HepG2 (cell line): ENCODE results near the gene TAF6. TPM values are rescaled to one million over a fixed set of nuclear protein-coding genes. Genes with fewer than 3 reads are reported as not detected.

Experiments used
- BCLAF1 ChIP-seq: fragments of 450-650 bp; IDR thresholded peaks from 2 replicates; pipeline ENCODE4 v1.6.1; 2017; ENCODE audit warnings: mild to moderate bottlenecking
- CCDC6 ChIP-seq: sonication (generic); formaldehyde crosslinking; IDR thresholded peaks from 2 replicates; pipeline ENCODE4 v1.8.1; 2022; ENCODE audit warnings: mild to moderate bottlenecking, missing genetic modification reagents, moderate library complexity
- E2F5 ChIP-seq: sonication (generic); formaldehyde crosslinking; conservative IDR thresholded peaks from 2 replicates; pipeline ENCODE4 v1.4.0; 2020; ENCODE audit warnings: missing genetic modification reagents
- HNF1B ChIP-seq: sonication (generic); formaldehyde crosslinking; IDR thresholded peaks from 2 replicates; pipeline ENCODE4 v1.5.1; 2020; ENCODE audit warnings: mild to moderate bottlenecking, moderate library complexity, missing genetic modification reagents
- HNRNPH1 ChIP-seq: fragments of 200-400 bp; formaldehyde crosslinking; optimal IDR thresholded peaks from 2 replicates; pipeline ENCODE3; 2017; ENCODE audit warnings: mild to moderate bottlenecking, low read depth, low read length
- PBX3 ChIP-seq: sonication (generic); formaldehyde crosslinking; IDR thresholded peaks from 2 replicates; pipeline ENCODE4 v1.8.1; 2023; ENCODE audit warnings: missing genetic modification reagents, inconsistent platforms, borderline replicate concordance
- POLR2AphosphoS5 ChIP-seq: IDR thresholded peaks from 2 replicates; pipeline ENCODE4 v1.6.1; 2012; ENCODE audit warnings: low read depth, low read length
- PRDM15 ChIP-seq: sonication (generic); formaldehyde crosslinking; IDR thresholded peaks from 2 replicates; pipeline ENCODE4 v1.4.0; 2020; ENCODE audit warnings: missing genetic modification reagents
- SRY ChIP-seq: sonication (generic); formaldehyde crosslinking; IDR thresholded peaks from 2 replicates; pipeline ENCODE4 v1.8.0; 2022; ENCODE audit warnings: mild to moderate bottlenecking, missing genetic modification reagents
- SUZ12 ChIP-seq: fragments of 150-350 bp; IDR thresholded peaks from 2 replicates; pipeline ENCODE4 v1.6.1; 2014; ENCODE audit warnings: low read depth, low read length
- WIZ ChIP-seq: sonication (generic); formaldehyde crosslinking; IDR thresholded peaks from 2 replicates; pipeline ENCODE4 v1.5.1; 2020; ENCODE audit warnings: mild to moderate bottlenecking, missing genetic modification reagents
- ZFP36L1 ChIP-seq: sonication (generic); formaldehyde crosslinking; IDR thresholded peaks from 2 replicates; pipeline ENCODE4 v1.8.0; 2022; ENCODE audit warnings: mild to moderate bottlenecking, missing genetic modification reagents, moderate library complexity
- ZMYM2 ChIP-seq: sonication (generic); formaldehyde crosslinking; IDR thresholded peaks from 2 replicates; pipeline ENCODE4 v1.8.0; 2022; ENCODE audit warnings: mild to moderate bottlenecking, missing genetic modification reagents
- ZNF280D ChIP-seq: sonication (generic); formaldehyde crosslinking; IDR thresholded peaks from 2 replicates; pipeline ENCODE4 v1.5.1; 2020; ENCODE audit warnings: mild to moderate bottlenecking, missing genetic modification reagents
- ZNF292 ChIP-seq: sonication (generic); formaldehyde crosslinking; IDR thresholded peaks from 2 replicates; pipeline ENCODE4 v1.8.1; 2022; ENCODE audit warnings: mild to moderate bottlenecking, low read depth, missing genetic modification reagents, borderline replicate concordance
- ZSCAN21 ChIP-seq: sonication (generic); formaldehyde crosslinking; IDR thresholded peaks from 2 replicates; pipeline ENCODE4 v1.8.0; 2022; ENCODE audit warnings: mild to moderate bottlenecking, missing genetic modification reagents, moderate library complexity, borderline replicate concordance
- polyA plus RNA-seq, 8 experiments: library from polyadenylated mRNA; depleted of rRNA in 3 of 8; stranded (reverse) in 7 of 8; unstranded in 1 of 8; fragments of >200 nt; fragmentation: Illumina TruSeq in 4 of 8; extraction: Trizol in 4 of 8; gene quantifications; 2 replicates each; pipeline versions ENCODE4 v1.2.1 to v1.2.3, GENCODE V29; 2011 to 2016; ENCODE audit warnings: low read depth in 4 of 8, missing spikeins in 1 of 8, mixed read lengths in 1 of 8; ENCODE audit not compliant: insufficient read depth in 1 of 8
- total RNA-seq, 5 experiments: library from RNA; depleted of rRNA; stranded (reverse); fragments of >200 nt; fragmentation: Illumina TruSeq; extraction: Trizol; gene quantifications; 2 replicates each; pipeline ENCODE4 v1.2.3, GENCODE V29; 2016; ENCODE audit warnings: low read depth in 1 of 5

TAF6 gene
- total and polyA plus RNA-seq, 2 of the 13 experiments (the other 11 are each of a cell fraction or from before 2014, with no cell fraction given) = 12.9 to 18.8 TPM

GRCh38 chr7:100148225-100148558 lies 29.0 kb upstream of the TAF6 start (continued):
- no peak for TF ChIP-seq HNF1B (CRISPR knock-in tag)
- TF ChIP-seq BCLAF1 = no peak
- 0 out of 2 replicates have a peak, but pooled peaks have one; percentile 29 for TF ChIP-seq SRY (CRISPR knock-in tag)
- no peak for TF ChIP-seq ZNF292 (CRISPR knock-in tag)
- peak; percentile 82 for TF ChIP-seq ZMYM2 (CRISPR knock-in tag)
- TF ChIP-seq PBX3 (CRISPR knock-in tag) = no peak
- 0 out of 2 replicates have a peak, but pooled peaks have one; percentile 2 for TF ChIP-seq ZNF280D (CRISPR knock-in tag)
- 0 out of 2 replicates have a peak, but pooled peaks have one; percentile 45 for TF ChIP-seq WIZ
- TF ChIP-seq POLR2AphosphoS5 = no peak
- no peak for TF ChIP-seq ZSCAN21 (CRISPR knock-in tag)
- TF ChIP-seq HNRNPH1 = no peak
- 0 out of 2 replicates have a peak, but pooled peaks have one; percentile 26 for TF ChIP-seq E2F5 (CRISPR knock-in tag)
- no peak for TF ChIP-seq PRDM15 (CRISPR knock-in tag)
- no peak for TF ChIP-seq ZFP36L1 (CRISPR knock-in tag)
- 0 out of 2 replicates have a peak, but pooled peaks have one; percentile 76 for TF ChIP-seq CCDC6
- TF ChIP-seq SUZ12 = no peak
